Endothelial cell of umbilical vein (primary cell): Measurements from ENCODE around the gene EEA1. TPM values are rescaled to one million over a fixed set of nuclear protein-coding genes. Genes with fewer than 3 reads are reported as not detected.

Source experiments
- BruUV-seq: library from RNA; stranded (reverse); fragments of 400-500 nt; replicated peaks from 2 replicates; lab custom pipeline; 2021; lab: Mats Ljungman, UMichigan
- CTCF ChIA-PET: fragments of 300-600, 350-600 bp; sonication (Branson Sonifier 250); formaldehyde crosslinking; loops from one replicate; lab custom pipeline; 2021; ENCODE audit warnings: antibody characterized with exemption, inconsistent platforms; lab: Charles Lee
- POLR2A ChIA-PET: fragments of 300-600, 350-600 bp; sonication (Branson Sonifier 250); formaldehyde crosslinking; loops from one replicate; lab custom pipeline; 2021; ENCODE audit warnings: antibody characterized with exemption, inconsistent platforms; lab: Charles Lee
- DNase-seq: peaks from one replicate; pipeline ENCODE4 v3.0.0-alpha.2; 2011; ENCODE audit warnings: low read depth, low spot score
- FAIRE-seq: peaks from 2 replicates; lab custom pipeline; 2011; peaks lifted over from hg19 to GRCh38; lab: Jason Lieb, UNC
- H2AFZ ChIP-seq: 2 replicates; pipeline ENCODE4 v1.6.0; 2012; ENCODE audit warnings: low read depth, low read length, control low read depth, inconsistent platforms
- H3K27ac ChIP-seq: 2 replicates; pipeline ENCODE4 v1.5.1; 2011; ENCODE audit warnings: low read depth, mild to moderate bottlenecking, control low read depth, low read length, moderate library complexity; ENCODE audit not compliant: insufficient read depth
- H3K27me3 ChIP-seq, 2 experiments: 2 replicates each; pipeline versions ENCODE4 v1.6.0 to v1.6.1; 2011; ENCODE audit warnings: low read length in 2 of 2, mixed read lengths in 1 of 2; ENCODE audit not compliant: control insufficient read depth in 2 of 2, insufficient read depth in 2 of 2
- H3K36me3 ChIP-seq, 2 experiments: 2 replicates in 1 of 2; 3 replicates in 1 of 2; pipeline ENCODE4 v1.5.1; 2011; ENCODE audit warnings: low read length in 2 of 2, mild to moderate bottlenecking in 1 of 2, moderate library complexity in 1 of 2; ENCODE audit not compliant: control insufficient read depth in 2 of 2, insufficient read depth in 2 of 2; ENCODE audit errors: extremely low read depth in 1 of 2
- H3K4me1 ChIP-seq: 3 replicates; pipeline ENCODE4 v1.5.1; 2011; ENCODE audit warnings: mild to moderate bottlenecking, low read length; ENCODE audit not compliant: control insufficient read depth, insufficient read depth; ENCODE audit errors: extremely low read depth
- H3K4me2 ChIP-seq: 2 replicates; pipeline ENCODE4 v1.6.1; 2011; ENCODE audit warnings: low read length, control low read depth, mixed read lengths; ENCODE audit not compliant: insufficient read depth
- H3K4me3 ChIP-seq, 3 experiments: fragments of 200-600 bp in 1 of 3; sonication (generic), shearing (Covaris generic) in 1 of 3; replicated peaks in 1 of 3; 2 replicates each; pipeline ENCODE4 v1.5.1; 2011 to 2016; ENCODE audit warnings: control low read depth in 3 of 3, low read length in 3 of 3, mild to moderate bottlenecking in 2 of 3, inconsistent platforms in 1 of 3, low read depth in 1 of 3, moderate library complexity in 1 of 3; ENCODE audit not compliant: insufficient read depth in 1 of 3
- H3K79me2 ChIP-seq: 2 replicates; pipeline ENCODE4 v1.6.0; 2012; ENCODE audit warnings: low read length, inconsistent platforms; ENCODE audit not compliant: control insufficient read depth, insufficient read depth
- H3K9ac ChIP-seq: replicated peaks from 2 replicates; pipeline ENCODE3; 2011; ENCODE audit warnings: low read length, control low read depth; ENCODE audit not compliant: insufficient read depth; ENCODE audit errors: extremely low read depth
- H3K9me1 ChIP-seq: replicated peaks from 3 replicates; pipeline ENCODE4 v1.6.0; 2011; ENCODE audit warnings: mild to moderate bottlenecking, low read length; ENCODE audit not compliant: control insufficient read depth, insufficient read depth; ENCODE audit errors: extremely low read depth
- H3K9me3 ChIP-seq: replicated peaks from 2 replicates; pipeline ENCODE4 v1.5.1; 2012; ENCODE audit warnings: low read length, inconsistent platforms; ENCODE audit not compliant: control insufficient read depth, insufficient read depth
- H4K20me1 ChIP-seq: replicated peaks from 2 replicates; pipeline ENCODE3; 2011; ENCODE audit warnings: mild to moderate bottlenecking, low read length; ENCODE audit not compliant: control insufficient read depth, insufficient read depth; ENCODE audit errors: extremely low read depth
- CTCF ChIP-seq, 2 donors: IDR thresholded peaks; 1 replicate in 1 of 2; 2 replicates in 1 of 2; pipeline ENCODE4 v1.5.1; 2011; ENCODE audit warnings: low read length in 2 of 2, mild to moderate bottlenecking in 2 of 2, moderate library complexity in 2 of 2, control low read depth in 1 of 2, inconsistent platforms in 1 of 2, low read depth in 1 of 2; ENCODE audit not compliant: insufficient read depth in 1 of 2; ENCODE audit errors: extremely low read depth in 1 of 2
- EZH2 ChIP-seq: IDR thresholded peaks from 2 replicates; pipeline ENCODE4 v1.6.1; 2012; ENCODE audit warnings: borderline replicate concordance, low read depth, mild to moderate bottlenecking, moderate library complexity, low read length, inconsistent platforms; ENCODE audit not compliant: severe bottlenecking
- FOS ChIP-seq: IDR thresholded peaks from 2 replicates; pipeline ENCODE4 v1.6.1; 2011; ENCODE audit warnings: mild to moderate bottlenecking, low read length, moderate library complexity, borderline replicate concordance; ENCODE audit not compliant: insufficient read depth
- GATA2 ChIP-seq: IDR thresholded peaks from 2 replicates; pipeline ENCODE4 v1.7.0; 2011; ENCODE audit warnings: low read depth, mild to moderate bottlenecking, moderate library complexity, mixed read lengths, low read length; ENCODE audit not compliant: insufficient read length, insufficient read depth
- MAX ChIP-seq: IDR thresholded peaks from 2 replicates; pipeline ENCODE4 v1.6.1; 2011; ENCODE audit not compliant: insufficient read depth, insufficient read length
- MYC ChIP-seq: IDR thresholded peaks from one replicate; pipeline ENCODE4 v1.6.1; 2011; ENCODE audit warnings: mild to moderate bottlenecking, low read depth, low read length
- POLR2A ChIP-seq: IDR thresholded peaks from 2 replicates; pipeline ENCODE4 v1.6.1; 2012; ENCODE audit warnings: low read depth, mild to moderate bottlenecking, control low read depth, low read length
- POLR2AphosphoS5 ChIP-seq: IDR thresholded peaks from 2 replicates; pipeline ENCODE4 v1.6.1; 2012; ENCODE audit warnings: low read depth, mild to moderate bottlenecking, control low read depth, low read length, moderate library complexity; ENCODE audit not compliant: insufficient read depth
- dilution Hi-C: fragments of 300-500 bp; cut with MboI; formaldehyde crosslinking; loops from one replicate; pipeline ENCODE4 v1.15.0; 2019; ENCODE audit warnings: low sequenced_read_pairs; ENCODE audit not compliant: extremely low pct_ligation_motif_present
- intact Hi-C: fragments of 100-400 bp; cut with micrococcal nuclease; formaldehyde crosslinking; loops from one replicate; pipeline ENCODE4 v1.10.0; 2022
- polyA plus RNA-seq, 4 experiments: library from polyadenylated mRNA; depleted of rRNA in 3 of 4; stranded (reverse) in 3 of 4; unstranded in 1 of 4; fragments of >200 nt; gene quantifications; 2 replicates each; pipeline versions ENCODE4 v1.2.1 to v1.2.3, GENCODE V29; 2011 to 2012; ENCODE audit warnings: missing spikeins in 1 of 4
- total RNA-seq: library from RNA; stranded (reverse); gene quantifications from 2 replicates; pipeline ENCODE4 v1.2.3, GENCODE V29; 2021

EEA1 gene
- total and polyA plus RNA-seq, 2 donors (not counting 3 experiments of a cell fraction or from before 2014, with no cell fraction given): 2.6 to 38.8 TPM

GRCh38 chr12:92857818-92858217 lies 71.3 kb downstream of the EEA1 start:
- DNase-seq (no peak), FAIRE-seq (no peak)
- no peak overlapping the region for H3K27ac ChIP-seq
- no peak overlapping the region for H2AFZ ChIP-seq
- H3K27me3 ChIP-seq: no peaks in the 10 kb centered on the region
- BruUV-seq: no TSS peak
- no peaks in the 10 kb centered on the region for H3K9me1 ChIP-seq
- dilution Hi-C loops: no loop called here
- POLR2A ChIA-PET: no interaction called here
- CTCF ChIA-PET: interaction anchor here (1.1 to 1.6 kb wide), 2 partner anchors 16 to 86 kb away, joined by 3 to 4 read pairs; no protein-coding TSS in a partner anchor
- peaks cover 6 to 12% of the 10 kb centered on the region in 2 experiments for H3K36me3 ChIP-seq
- no peak overlapping the region for H3K4me3 ChIP-seq
- no peak overlapping the region for H3K9ac ChIP-seq
- intact Hi-C loops: no loop called here
- no peaks in the 10 kb centered on the region for H4K20me1 ChIP-seq
- H3K9me3 ChIP-seq: no peaks in the 10 kb centered on the region
- peaks cover 2% of the 10 kb centered on the region for H3K79me2 ChIP-seq
- H3K4me1 ChIP-seq: no peaks in the 10 kb centered on the region
- TF ChIP-seq POLR2AphosphoS5 (no peak), CTCF (IDR thresholded peaks at IDR 0.05; ENCODE audit: extremely low read depth in 1 of 2, insufficient read depth in 1 of 2, low read depth in 1 of 2, low read length in 2 of 2) (no peak), GATA2 (no peak), MAX (no peak), MYC (no peak), FOS (no peak), EZH2 (no peak), POLR2A (no peak)
- no peak overlapping the region for H3K4me2 ChIP-seq
